HepG2 (cell line): ENCODE data around the gene CST3. TPM values are rescaled to one million over a fixed set of nuclear protein-coding genes. Genes with fewer than 3 reads are reported as not detected.

Source experiments
- BHLHE40 ChIP-seq: IDR thresholded peaks from 2 replicates; pipeline ENCODE4 v1.6.1; 2011; ENCODE audit warnings: low read length, improper control_type of control experiment
- BRCA1 ChIP-seq: sonication (generic); formaldehyde crosslinking; IDR thresholded peaks from 2 replicates; pipeline ENCODE4 v1.4.0; 2020; ENCODE audit warnings: missing genetic modification reagents
- CENPX ChIP-seq: sonication (generic); formaldehyde crosslinking; IDR thresholded peaks from 2 replicates; pipeline ENCODE4 v1.9.0; 2021; ENCODE audit warnings: mild to moderate bottlenecking, missing genetic modification reagents, moderate library complexity
- DR1 ChIP-seq: sonication (generic); formaldehyde crosslinking; IDR thresholded peaks from 2 replicates; pipeline ENCODE4 v1.8.0; 2021; ENCODE audit warnings: mild to moderate bottlenecking, missing genetic modification reagents, inconsistent platforms
- GATA4 ChIP-seq: sonication (generic); IDR thresholded peaks from 2 replicates; pipeline ENCODE4 v1.6.1; 2016; ENCODE audit warnings: antibody characterized with exemption, low read depth, borderline replicate concordance
- GTF3A ChIP-seq: sonication (generic); formaldehyde crosslinking; conservative IDR thresholded peaks from 2 replicates; pipeline ENCODE4 v1.4.0; 2020; ENCODE audit warnings: mild to moderate bottlenecking, missing genetic modification reagents
- MBD4 ChIP-seq: IDR thresholded peaks from 2 replicates; pipeline ENCODE4 v1.6.1; 2012; ENCODE audit warnings: low read length, inconsistent platforms, borderline replicate concordance
- MIER3 ChIP-seq: IDR thresholded peaks from 2 replicates; pipeline ENCODE4 v1.6.1; 2016; ENCODE audit warnings: missing compliant biosample characterization, borderline replicate concordance
- MXI1 ChIP-seq: IDR thresholded peaks from 3 replicates; pipeline ENCODE4 v1.6.1; 2012; ENCODE audit warnings: low read depth, low read length, inconsistent platforms, borderline replicate concordance
- NCOR1 ChIP-seq: fragments of 200-600 bp; sonication (generic); IDR thresholded peaks from 2 replicates; pipeline ENCODE4 v1.7.0; 2017; ENCODE audit warnings: antibody characterized with exemption, low read length, borderline replicate concordance
- PAWR ChIP-seq: sonication (generic); formaldehyde crosslinking; IDR thresholded peaks from 2 replicates; pipeline ENCODE4 v1.4.0; 2020; ENCODE audit warnings: missing genetic modification reagents, mild to moderate bottlenecking, borderline replicate concordance
- POLR2AphosphoS2 ChIP-seq: IDR thresholded peaks from 2 replicates; pipeline ENCODE4 v1.6.1; 2011; ENCODE audit warnings: low read depth, low read length, improper control_type of control experiment
- RNF2 ChIP-seq: fragments of 450-650 bp; conservative IDR thresholded peaks from 2 replicates; pipeline ENCODE4 v1.6.1; 2016; ENCODE audit warnings: low read depth
- SP1 ChIP-seq, 2 experiments: fragments of 450-650 bp in 1 of 2; sonication (generic) in 1 of 2; formaldehyde crosslinking in 1 of 2; IDR thresholded peaks; 2 replicates each; pipeline versions ENCODE4 v1.4.0 to v1.6.1; 2016 to 2020; ENCODE audit warnings: missing genetic modification reagents in 1 of 2
- SP140L ChIP-seq: sonication (generic); formaldehyde crosslinking; IDR thresholded peaks from 2 replicates; pipeline ENCODE4 v1.4.0; 2020; ENCODE audit warnings: missing genetic modification reagents, borderline replicate concordance
- TBX3 ChIP-seq: fragments of 450-650 bp; IDR thresholded peaks from 2 replicates; pipeline ENCODE4 v1.6.1; 2017; ENCODE audit warnings: antibody characterized with exemption, mild to moderate bottlenecking, inconsistent platforms, borderline replicate concordance
- ZNF512B ChIP-seq: sonication (generic); formaldehyde crosslinking; IDR thresholded peaks from 2 replicates; pipeline ENCODE4 v1.5.1; 2020; ENCODE audit warnings: missing genetic modification reagents, mild to moderate bottlenecking, borderline replicate concordance
- ZNF615 ChIP-seq: sonication (generic); formaldehyde crosslinking; IDR thresholded peaks from 2 replicates; pipeline ENCODE4 v1.5.0; 2020; ENCODE audit warnings: mild to moderate bottlenecking, missing genetic modification reagents, borderline replicate concordance
- ZNF749 ChIP-seq: sonication (generic); formaldehyde crosslinking; IDR thresholded peaks from 2 replicates; pipeline ENCODE4 v1.8.0; 2022; ENCODE audit warnings: mild to moderate bottlenecking, missing genetic modification reagents, moderate library complexity, borderline replicate concordance
- polyA plus RNA-seq, 8 experiments: library from polyadenylated mRNA; depleted of rRNA in 3 of 8; stranded (reverse) in 7 of 8; unstranded in 1 of 8; fragments of >200 nt; fragmentation: Illumina TruSeq in 4 of 8; extraction: Trizol in 4 of 8; gene quantifications; 2 replicates each; pipeline versions ENCODE4 v1.2.1 to v1.2.3, GENCODE V29; 2011 to 2016; ENCODE audit warnings: low read depth in 4 of 8, missing spikeins in 1 of 8, mixed read lengths in 1 of 8; ENCODE audit not compliant: insufficient read depth in 1 of 8
- total RNA-seq, 5 experiments: library from RNA; depleted of rRNA; stranded (reverse); fragments of >200 nt; fragmentation: Illumina TruSeq; extraction: Trizol; gene quantifications; 2 replicates each; pipeline ENCODE4 v1.2.3, GENCODE V29; 2016; ENCODE audit warnings: low read depth in 1 of 5
- TF ChIP-seq, protein P1 (sequence below): sonication (generic); formaldehyde crosslinking; IDR thresholded peaks from 2 replicates; pipeline ENCODE4 v1.5.0; 2020; ENCODE audit warnings: missing genetic modification reagents, mild to moderate bottlenecking, borderline replicate concordance
- TF ChIP-seq, protein P2 (sequence below): sonication (generic); formaldehyde crosslinking; IDR thresholded peaks from 2 replicates; pipeline ENCODE4; 2020; ENCODE audit warnings: missing genetic modification reagents, mild to moderate bottlenecking, borderline replicate concordance

The CST3 gene
- total and polyA plus RNA-seq, 2 of the 13 experiments (the other 11 are each of a cell fraction or from before 2014, with no cell fraction given) = 690 to 1,005 TPM

DNA sequence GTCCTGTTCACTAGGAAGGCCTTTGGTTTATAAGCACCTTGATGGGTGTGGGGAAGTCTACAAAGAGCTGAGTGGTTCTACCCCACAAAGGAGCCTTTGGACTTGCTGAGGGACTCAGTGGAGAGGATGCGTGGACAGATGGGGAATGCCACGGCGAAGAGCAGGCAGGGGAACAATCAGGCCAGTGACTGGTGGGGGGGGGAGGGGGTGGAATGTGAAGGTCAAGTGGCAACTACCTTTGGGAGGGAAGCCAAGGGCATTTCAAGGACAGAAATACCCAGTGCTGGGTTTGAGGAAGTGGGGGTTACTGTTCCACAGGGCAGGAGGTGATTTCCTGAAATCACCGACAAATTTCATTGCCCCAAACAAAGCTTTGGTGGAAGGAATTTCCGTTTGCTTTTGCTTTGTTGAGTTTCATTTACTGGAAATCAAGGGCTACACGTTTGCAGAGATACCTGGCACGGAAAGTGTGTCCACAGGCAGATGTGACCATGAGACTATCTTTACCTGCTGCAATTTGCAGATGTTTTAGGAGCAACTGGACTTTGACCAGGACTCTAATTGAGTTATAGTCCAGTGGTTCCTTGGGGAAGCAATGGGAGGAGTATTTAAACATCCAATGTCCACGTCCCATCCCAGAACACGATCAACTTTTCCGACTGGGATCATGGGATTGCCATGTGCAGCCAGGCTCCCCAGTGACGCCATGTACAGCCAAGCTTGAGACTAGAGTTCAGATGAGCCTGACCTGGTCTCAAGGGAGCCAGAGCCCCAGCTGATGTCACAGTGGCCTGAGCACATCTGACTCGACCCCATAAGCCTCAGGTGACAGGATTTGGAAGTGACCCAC is 8.0 kb downstream of the CST3 start (continued):
- TF ChIP-seq SP1 (IDR thresholded peaks at IDR 0.05) = no peak
- no peak for TF ChIP-seq SP1 (CRISPR knock-in tag; IDR thresholded peaks at IDR 0.05)
- TF ChIP-seq ZNF512B = peak; percentile 67; the same call in 1 of the 2 replicates
- TF ChIP-seq TBX3 = no peak
- TF ChIP-seq ZNF615 (CRISPR knock-in tag) = 0 out of 2 replicates have a peak, but pooled peaks have one; percentile 63
- 0 out of 2 replicates have a peak, but pooled peaks have one; percentile 40 for TF ChIP-seq ZNF749 (CRISPR knock-in tag)
- TF ChIP-seq MBD4 = peak; percentile 61; the same call in 1 of the 2 replicates
- 0 out of 2 replicates have a peak, but pooled peaks have one; percentile 35 for TF ChIP-seq RNF2
- TF ChIP-seq GTF3A (CRISPR knock-in tag) = 0 out of 2 replicates have a peak, but pooled peaks have one; percentile 21
- TF ChIP-seq SP140L (CRISPR knock-in tag) = 0 out of 2 replicates have a peak, but pooled peaks have one; percentile 3
- TF ChIP-seq PAWR (CRISPR knock-in tag) = peak; percentile 7; the same call in 1 of the 2 replicates
- TF ChIP-seq BRCA1 = no peak
- TF ChIP-seq, protein P1, sequence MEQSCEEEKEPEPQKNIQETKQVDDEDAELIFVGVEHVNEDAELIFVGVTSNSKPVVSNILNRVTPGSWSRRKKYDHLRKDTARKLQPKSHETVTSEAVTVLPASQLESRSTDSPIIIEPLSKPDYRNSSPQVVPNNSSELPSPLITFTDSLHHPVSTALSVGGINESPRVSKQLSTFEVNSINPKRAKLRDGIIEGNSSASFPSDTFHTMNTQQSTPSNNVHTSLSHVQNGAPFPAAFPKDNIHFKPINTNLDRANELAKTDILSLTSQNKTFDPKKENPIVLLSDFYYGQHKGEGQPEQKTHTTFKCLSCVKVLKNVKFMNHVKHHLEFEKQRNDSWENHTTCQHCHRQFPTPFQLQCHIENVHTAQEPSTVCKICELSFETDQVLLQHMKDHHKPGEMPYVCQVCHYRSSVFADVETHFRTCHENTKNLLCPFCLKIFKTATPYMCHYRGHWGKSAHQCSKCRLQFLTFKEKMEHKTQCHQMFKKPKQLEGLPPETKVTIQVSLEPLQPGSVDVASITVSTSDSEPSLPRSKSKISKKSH (CRISPR knock-in tag) = peak; percentile 87
- no peak; the same call in 1 of the 2 replicates for TF ChIP-seq CENPX
- TF ChIP-seq MXI1 = peak; percentile 33; the same call in 1 of the 3 replicates
- peak; percentile 54; the same call in 1 of the 2 replicates for TF ChIP-seq NCOR1
- TF ChIP-seq MIER3 (CRISPR knock-in tag) = no peak; the same call in 1 of the 2 replicates
- TF ChIP-seq DR1 = no peak
- TF ChIP-seq, protein P2, sequence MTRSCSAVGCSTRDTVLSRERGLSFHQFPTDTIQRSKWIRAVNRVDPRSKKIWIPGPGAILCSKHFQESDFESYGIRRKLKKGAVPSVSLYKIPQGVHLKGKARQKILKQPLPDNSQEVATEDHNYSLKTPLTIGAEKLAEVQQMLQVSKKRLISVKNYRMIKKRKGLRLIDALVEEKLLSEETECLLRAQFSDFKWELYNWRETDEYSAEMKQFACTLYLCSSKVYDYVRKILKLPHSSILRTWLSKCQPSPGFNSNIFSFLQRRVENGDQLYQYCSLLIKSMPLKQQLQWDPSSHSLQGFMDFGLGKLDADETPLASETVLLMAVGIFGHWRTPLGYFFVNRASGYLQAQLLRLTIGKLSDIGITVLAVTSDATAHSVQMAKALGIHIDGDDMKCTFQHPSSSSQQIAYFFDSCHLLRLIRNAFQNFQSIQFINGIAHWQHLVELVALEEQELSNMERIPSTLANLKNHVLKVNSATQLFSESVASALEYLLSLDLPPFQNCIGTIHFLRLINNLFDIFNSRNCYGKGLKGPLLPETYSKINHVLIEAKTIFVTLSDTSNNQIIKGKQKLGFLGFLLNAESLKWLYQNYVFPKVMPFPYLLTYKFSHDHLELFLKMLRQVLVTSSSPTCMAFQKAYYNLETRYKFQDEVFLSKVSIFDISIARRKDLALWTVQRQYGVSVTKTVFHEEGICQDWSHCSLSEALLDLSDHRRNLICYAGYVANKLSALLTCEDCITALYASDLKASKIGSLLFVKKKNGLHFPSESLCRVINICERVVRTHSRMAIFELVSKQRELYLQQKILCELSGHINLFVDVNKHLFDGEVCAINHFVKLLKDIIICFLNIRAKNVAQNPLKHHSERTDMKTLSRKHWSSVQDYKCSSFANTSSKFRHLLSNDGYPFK (CRISPR knock-in tag) = 0 out of 2 replicates have a peak, but pooled peaks have one; percentile 4
- 0 out of 2 replicates have a peak, but pooled peaks have one; percentile 1 for TF ChIP-seq BHLHE40
- no peak for TF ChIP-seq GATA4
- peak; percentile 78; the same call in 1 of the 2 replicates for TF ChIP-seq POLR2AphosphoS2
